GM18519 (cell line): ENCODE measurements around the gene TUT1.
"Not testable (repeated sequence)": the region's sequence is repeated elsewhere in the genome, so short reads cannot be mapped to it uniquely, and the experiment has no call there.

Experiments used
- ATAC-seq: cut with Tn5 transposase; IDR thresholded peaks from one replicate; pipeline ENCODE4 v1.9.1; 2021; ENCODE audit warnings: mild to moderate bottlenecking, moderate library complexity; ENCODE audit not compliant: unreplicated experiment, low FRiP score

The TUT1 gene

GRCh38 chr11:62556875-62557631 lies 34.3 kb downstream of the TUT1 start:
- ATAC-seq = no peak

- ATAC-seq = no peak
Measured at GRCh38 chr11:62556108-62556874, 35.0 kb downstream of the TUT1 start.

DNA sequence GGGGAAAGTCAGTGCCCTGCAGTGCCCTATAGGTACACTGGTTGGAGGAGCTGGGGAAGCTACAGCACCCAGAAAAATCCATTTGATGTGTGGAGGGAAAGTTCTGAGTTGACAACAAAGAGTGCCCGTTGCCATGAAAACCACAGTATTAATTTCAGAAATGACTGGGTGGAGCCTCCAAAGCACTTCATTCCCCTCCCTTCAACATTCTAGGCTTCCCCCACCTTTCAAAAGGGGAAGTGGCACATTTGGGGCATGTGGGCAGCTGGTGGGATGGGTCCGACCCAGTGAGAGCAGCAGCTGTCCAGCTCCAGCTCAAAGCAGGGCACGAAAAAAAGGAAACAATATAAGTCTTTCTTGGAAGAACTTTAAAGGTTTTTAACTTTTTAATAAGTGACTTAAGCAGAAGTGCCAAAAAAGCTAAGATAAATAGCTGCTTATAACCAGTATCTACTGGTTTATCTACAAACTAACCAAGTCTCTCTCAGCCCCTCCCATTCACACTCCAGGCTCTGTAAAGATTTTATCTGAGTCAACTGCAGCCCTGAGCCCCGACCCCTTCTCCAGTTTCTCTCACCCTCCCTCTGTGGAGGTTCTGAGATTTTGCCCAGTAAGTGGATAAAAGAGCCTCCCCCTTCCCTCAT lies 35.7 kb downstream of the TUT1 start:
- ATAC-seq = peak; percentile 31

GRCh38 chr11:62554387-62555167 lies 36.7 kb downstream of the TUT1 start:
- ATAC-seq = no peak

DNA sequence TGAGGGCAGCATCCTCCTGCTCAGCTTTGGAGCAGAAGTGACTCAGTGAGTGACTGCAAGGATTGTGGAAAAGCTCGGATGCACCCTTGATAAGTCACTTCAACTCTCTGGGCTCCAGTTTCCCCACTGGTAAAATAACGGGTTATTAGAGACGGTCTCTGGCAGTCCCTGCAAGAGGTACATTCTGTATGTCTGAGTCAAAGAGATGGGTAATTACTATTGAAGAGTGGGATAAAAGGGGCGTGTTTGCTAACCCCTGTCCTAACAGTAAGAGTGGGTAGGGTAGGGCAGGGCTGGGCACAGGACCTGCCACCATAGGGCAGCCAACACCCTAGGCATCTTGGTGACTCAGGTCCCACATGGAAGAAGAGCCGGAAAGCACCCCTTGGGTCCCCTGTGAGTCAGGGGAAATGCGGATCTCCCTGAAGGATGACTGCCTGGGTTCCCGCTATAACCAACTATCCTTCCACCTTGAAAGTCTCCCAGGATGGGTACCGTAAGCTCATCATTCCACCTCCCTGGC lies 37.4 kb downstream of the TUT1 start:
- ATAC-seq = no peak

GRCh38 chr11:62553080-62553838 lies 38.1 kb downstream of the TUT1 start:
- no peak for ATAC-seq

DNA sequence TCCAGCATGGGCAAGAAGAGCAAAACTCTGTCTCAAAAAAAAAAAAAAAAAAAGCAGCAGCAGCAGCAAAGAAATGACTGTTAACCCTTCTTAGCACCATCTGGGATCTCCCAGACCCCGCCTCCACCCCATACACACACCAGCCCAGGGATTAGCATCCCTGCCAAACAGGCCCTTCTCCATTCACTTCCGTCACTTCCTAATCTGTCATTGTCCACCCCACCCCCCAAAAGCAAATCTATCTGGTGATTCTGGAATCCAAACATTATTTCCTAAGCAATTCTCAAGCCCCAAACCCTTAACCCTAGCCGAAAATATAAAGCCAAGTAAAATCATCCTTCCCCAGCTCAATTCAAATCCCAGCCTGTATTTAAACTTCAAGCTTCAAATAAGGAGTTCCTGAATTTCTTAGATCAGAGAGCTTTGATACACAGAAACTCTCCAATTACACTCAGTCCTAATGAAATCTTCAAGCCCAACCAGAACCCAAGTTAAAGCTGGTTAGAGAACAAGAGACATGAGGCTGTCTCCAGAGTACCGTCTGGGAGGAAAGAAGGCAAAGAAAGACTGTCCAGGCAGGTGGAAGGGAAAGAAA lies 38.7 kb downstream of the TUT1 start:
- no peak for ATAC-seq

- not testable (repeated sequence) for ATAC-seq
Measured at GRCh38 chr11:62550478-62550877, 40.8 kb downstream of the TUT1 start.

DNA sequence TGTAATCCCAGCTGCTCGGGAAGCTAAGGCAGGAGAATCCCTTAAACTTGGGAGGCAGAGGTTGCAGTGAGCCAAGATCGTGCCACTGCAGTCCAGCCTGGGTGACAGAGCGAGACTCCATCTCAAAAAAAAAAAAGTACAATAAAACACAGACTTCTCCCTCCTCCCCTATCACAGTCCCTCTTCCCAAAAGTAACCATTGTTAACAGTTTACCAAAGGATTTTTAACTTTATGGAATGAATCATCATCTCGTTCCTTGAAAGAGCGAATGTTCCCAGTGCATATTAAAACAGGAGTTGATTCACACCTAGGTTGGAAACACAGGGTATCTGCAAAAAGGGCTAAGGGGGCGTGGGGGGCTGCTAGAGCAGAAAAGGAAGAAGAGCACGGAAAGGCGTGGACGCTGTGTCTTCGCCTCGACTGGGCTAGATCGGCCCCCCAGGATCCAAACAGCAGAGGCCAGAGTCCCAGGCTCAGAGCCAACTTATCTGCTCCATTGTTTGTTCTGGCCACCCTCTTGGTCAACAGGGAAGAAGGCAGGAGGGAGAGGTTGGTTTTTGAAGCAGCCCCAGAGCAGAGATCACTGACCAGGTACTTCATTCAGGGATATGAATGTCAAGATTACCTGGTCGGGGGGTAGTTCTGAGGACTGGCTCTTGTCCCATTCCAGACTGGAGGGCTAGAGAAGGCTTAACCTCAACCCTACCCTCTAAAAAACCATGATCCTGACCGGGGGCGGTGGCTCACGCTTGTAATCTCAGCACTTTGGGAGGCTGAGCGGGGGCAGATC lies 42.6 kb downstream of the TUT1 start:
- ATAC-seq = no peak

- no peak for ATAC-seq
Measured at GRCh38 chr11:62547691-62548281, 43.5 kb downstream of the TUT1 start.

DNA sequence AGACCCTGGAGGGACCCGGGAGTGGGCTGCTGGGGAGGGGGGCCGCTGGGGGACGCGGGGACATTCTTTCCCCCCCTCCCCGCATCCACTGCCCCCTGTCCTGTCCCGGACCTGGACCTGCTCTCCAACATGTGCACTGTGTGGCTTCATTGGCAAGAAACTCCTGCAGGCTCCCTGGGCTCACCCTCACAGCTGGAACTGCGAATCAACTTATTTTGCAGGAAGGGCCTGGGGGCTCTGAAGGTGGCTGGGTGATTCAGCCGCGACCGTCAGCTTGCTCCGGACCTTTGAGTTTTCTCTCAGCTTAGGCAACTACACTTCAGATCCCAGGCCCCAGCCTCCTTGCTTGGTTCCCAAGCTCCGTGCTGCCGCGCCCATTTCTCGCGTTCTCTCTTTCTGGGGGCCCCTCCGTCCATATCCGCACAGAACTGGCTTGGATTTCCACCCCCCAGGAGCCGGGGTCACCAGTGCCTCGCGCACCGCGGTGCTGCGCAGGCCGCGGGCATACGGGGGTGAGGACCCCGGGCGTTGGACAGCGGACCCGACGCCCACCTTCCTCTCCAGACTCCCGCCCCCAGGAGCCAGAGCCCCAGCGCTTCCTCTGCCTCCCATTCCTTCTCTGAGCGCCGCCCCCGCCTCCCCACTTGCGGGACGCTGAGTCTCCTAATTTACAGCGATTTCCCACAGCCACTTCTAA lies 44.2 kb downstream of the TUT1 start:
- ATAC-seq = no peak

DNA sequence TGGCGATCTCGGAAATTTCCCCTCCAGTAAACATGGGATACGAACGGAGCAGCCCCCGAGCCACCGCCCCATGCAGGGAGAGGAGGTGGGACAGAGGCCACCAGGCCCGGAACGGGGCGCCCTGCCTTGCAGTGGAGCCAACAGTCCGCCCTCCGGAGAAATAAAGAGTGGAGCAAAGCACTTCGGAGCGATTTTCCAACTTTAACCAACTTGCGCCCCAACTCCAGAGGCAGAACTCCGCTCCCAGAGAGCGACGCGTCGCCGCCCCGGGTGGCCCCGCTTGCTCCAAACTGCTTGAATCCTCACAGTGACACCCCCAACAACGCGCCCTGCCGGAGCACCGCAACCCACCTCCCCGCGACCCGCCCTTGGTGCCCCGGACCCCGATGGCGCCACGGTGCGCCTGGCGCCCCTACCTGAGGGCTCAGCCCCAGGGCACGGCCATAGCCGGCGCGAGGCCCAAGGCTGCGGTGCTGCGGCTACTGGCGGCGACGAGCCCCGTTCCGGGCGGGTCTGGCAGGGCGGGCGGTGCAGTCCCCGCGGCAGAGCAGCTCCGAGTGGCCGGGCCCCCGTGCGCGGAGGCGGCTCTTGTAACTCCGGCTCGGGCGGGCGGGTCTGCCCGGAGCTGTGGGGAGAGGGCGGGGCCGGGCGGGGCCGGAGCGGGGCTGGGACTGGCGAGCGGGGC lies 44.9 kb downstream of the TUT1 start, which contains the start of gene AHNAK:
AHNAK (minus strand) TSS at position 563 of the 685 bp plus-strand sequence. CDS start 10,708 bp downstream, outside the sequence.
- ATAC-seq = no peak

DNA sequence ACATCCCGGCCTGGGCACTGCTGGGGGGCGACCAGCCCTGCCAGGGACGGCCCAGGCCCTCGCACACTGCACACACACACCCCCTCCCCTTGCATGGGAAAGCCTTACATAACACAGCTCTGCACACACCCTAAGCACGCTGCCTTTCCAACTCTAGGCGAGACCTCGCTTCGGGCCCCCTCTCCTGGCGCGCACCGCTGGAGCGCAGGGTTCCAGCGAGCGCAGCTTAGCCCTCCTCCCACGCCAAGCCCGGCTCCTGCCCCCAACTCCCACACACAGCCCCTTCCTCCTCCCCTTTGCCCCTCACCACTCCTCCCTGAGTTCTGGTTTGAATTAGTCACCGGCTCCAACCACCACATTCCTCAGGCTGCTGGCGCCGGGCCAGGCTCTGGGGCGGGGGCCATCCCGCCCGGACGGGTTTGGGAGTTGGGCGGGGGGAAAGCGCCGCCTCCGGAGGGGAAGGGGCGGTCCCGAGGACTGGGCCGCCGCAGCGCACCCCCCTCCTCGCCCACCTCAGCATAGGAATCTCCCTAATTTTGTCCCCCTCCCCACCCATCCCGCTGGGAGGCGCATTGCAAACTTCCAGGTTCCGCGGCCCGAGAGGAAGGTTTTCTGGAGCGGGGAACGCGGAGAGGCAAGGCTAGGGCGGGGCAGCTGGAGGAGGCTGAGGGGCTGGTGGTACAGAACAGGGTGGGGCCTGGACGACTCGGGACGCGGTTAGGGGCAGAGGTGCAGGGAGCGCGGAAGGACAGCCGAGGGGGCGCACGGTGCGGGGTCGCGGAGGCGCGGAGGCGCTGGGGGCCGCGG lies 45.7 kb downstream of the TUT1 start:
- no peak for ATAC-seq

- no peak for ATAC-seq
Measured at GRCh38 chr11:62544581-62545436, 46.5 kb downstream of the TUT1 start.
